HEK293T (cell line): ENCODE measurements around the gene TNFSF13B.

ENCODE experiments used
- CTBP1 ChIP-seq: fragments of 450-650 bp; IDR thresholded peaks from 2 replicates; pipeline ENCODE4 v1.6.1; 2016; ENCODE audit warnings: borderline replicate concordance
- SP1 ChIP-seq: fragments of 450-650 bp; IDR thresholded peaks from 2 replicates; pipeline ENCODE4 v1.6.1; 2017

- TF ChIP-seq SP1 (no peak), CTBP1 (no peak)
Observed at GRCh38 chr13:108306860-108307259, 37.3 kb downstream of the TNFSF13B start.
